K562 (cell line): ENCODE measurements around the gene NELL1. TPM values are rescaled to one million over a fixed set of nuclear protein-coding genes. Genes with fewer than 3 reads are reported as not detected.

Experiments
- CEBPG ChIP-seq, 3 experiments: fragments of 200-800 bp in 1 of 3; sonication (Bioruptor generic) in 1 of 3; sonication (generic) in 1 of 3; formaldehyde crosslinking in 1 of 3; IDR thresholded peaks in 2 of 3; conservative IDR thresholded peaks in 1 of 3; 2 replicates each; pipeline versions ENCODE4 v1.6.1 to v1.8.0; 2016 to 2022; ENCODE audit warnings: missing compliant biosample characterization in 2 of 3, missing genetic modification characterization in 2 of 3, mild to moderate bottlenecking in 1 of 3, missing genetic modification reagents in 1 of 3
- HMG20A ChIP-seq: fragments of 450-650 bp; formaldehyde crosslinking; conservative IDR thresholded peaks from 2 replicates; pipeline ENCODE4 v1.4.0; 2020; ENCODE audit warnings: mild to moderate bottlenecking, mixed read lengths
- MTA1 ChIP-seq: fragments of 450-650 bp; IDR thresholded peaks from 2 replicates; pipeline ENCODE4 v1.6.1; 2017; ENCODE audit warnings: borderline replicate concordance
- NCOA4 ChIP-seq: fragments of 450-650 bp; IDR thresholded peaks from 2 replicates; pipeline ENCODE4 v1.6.1; 2018; ENCODE audit warnings: mild to moderate bottlenecking; ENCODE audit not compliant: partially characterized antibody
- NFXL1 ChIP-seq: fragments of 450-650 bp; formaldehyde crosslinking; IDR thresholded peaks from 2 replicates; pipeline ENCODE4 v1.4.0; 2021; ENCODE audit warnings: mild to moderate bottlenecking
- POLR2G ChIP-seq: fragments of 200-400 bp; formaldehyde crosslinking; IDR thresholded peaks from 2 replicates; pipeline ENCODE4 v1.6.1; 2017; ENCODE audit warnings: low read depth, mild to moderate bottlenecking, antibody characterized with exemption, low read length, moderate library complexity
- ZFP36 ChIP-seq: fragments of 150-350 bp; IDR thresholded peaks from 2 replicates; pipeline ENCODE4 v1.6.1; 2018; ENCODE audit warnings: low read length, low read depth; ENCODE audit not compliant: partially characterized antibody
- ZFP91 ChIP-seq: sonication (generic); formaldehyde crosslinking; IDR thresholded peaks from 2 replicates; pipeline ENCODE4 v1.8.0; 2022; ENCODE audit warnings: mild to moderate bottlenecking, missing genetic modification reagents
- ZNF12 ChIP-seq: sonication (generic); formaldehyde crosslinking; IDR thresholded peaks from 2 replicates; pipeline ENCODE4 v1.4.0; 2020; ENCODE audit warnings: mild to moderate bottlenecking, missing genetic modification reagents
- ZNF407 ChIP-seq: fragments of 450-650 bp; IDR thresholded peaks from 2 replicates; pipeline ENCODE4 v1.6.1; 2016; ENCODE audit warnings: low read depth
- ZNF766 ChIP-seq: fragments of 200-800 bp; sonication (Bioruptor generic); conservative IDR thresholded peaks from 2 replicates; pipeline ENCODE4 v1.6.1; 2016; ENCODE audit warnings: missing genetic modification characterization, missing compliant biosample characterization
- polyA plus RNA-seq, 8 experiments: library from polyadenylated mRNA; depleted of rRNA in 4 of 8; stranded (reverse) in 5 of 8; unstranded in 3 of 8; fragments of >200 nt; fragmentation: Nextera tagmentation in 2 of 8; fragmentation: Illumina TruSeq in 1 of 8; extraction: Ambion mirVana in 2 of 8; extraction: Trizol in 1 of 8; gene quantifications; 2 replicates each; pipeline versions ENCODE4 v1.2.1 to v1.2.3, GENCODE V29; 2011 to 2014; ENCODE audit warnings: inconsistent platforms in 1 of 8, missing spikeins in 1 of 8
- total RNA-seq, 7 experiments: library from RNA; depleted of rRNA in 6 of 7; stranded (reverse); fragments of >200 nt in 6 of 7; fragmentation: Illumina TruSeq in 2 of 7; extraction: Trizol in 2 of 7; gene quantifications; 2 replicates each; pipeline versions ENCODE4 v1.2.1 to v1.2.3, GENCODE V29; 2011 to 2021; ENCODE audit warnings: low replicate concordance in 1 of 7
- TF ChIP-seq, protein P1 (sequence below): fragments of 450-650 bp; formaldehyde crosslinking; IDR thresholded peaks from 2 replicates; pipeline ENCODE4 v1.4.0; 2020; ENCODE audit warnings: mild to moderate bottlenecking, mixed read lengths
- TF ChIP-seq, protein P2 (sequence below), 2 experiments: fragments of 450-650 bp in 1 of 2; sonication (generic) in 1 of 2; formaldehyde crosslinking; conservative IDR thresholded peaks; 2 replicates each; pipeline versions ENCODE4 v1.4.0 to v1.8.1; 2020 to 2022; ENCODE audit warnings: mild to moderate bottlenecking in 1 of 2, missing genetic modification reagents in 1 of 2

The NELL1 gene
- total and polyA plus RNA-seq, 9 of the 15 experiments (the other 6 are each of a cell fraction or from before 2014, with no cell fraction given): not detected

GRCh38 chr11:20647976-20648565 lies 21.3 kb upstream of the NELL1 start (continued):
- TF ChIP-seq CEBPG (CRISPR knock-in tag; IDR thresholded peaks at IDR 0.05) (no peak), CEBPG (tag; conservative IDR thresholded peaks at IDR 0.05 in 1 of 2, IDR thresholded peaks at IDR 0.05 in 1 of 2) (no peak), MTA1 (no peak), POLR2G (no peak), HMG20A (CRISPR knock-in tag) (no peak), ZFP36 (no peak), ZNF407 (no peak), ZFP91 (CRISPR knock-in tag) (no peak), ZNF12 (CRISPR knock-in tag) (no peak), ZNF766 (CRISPR knock-in tag) (no peak), NFXL1 (CRISPR knock-in tag) (no peak), NCOA4 (no peak)
- TF ChIP-seq, protein P1, sequence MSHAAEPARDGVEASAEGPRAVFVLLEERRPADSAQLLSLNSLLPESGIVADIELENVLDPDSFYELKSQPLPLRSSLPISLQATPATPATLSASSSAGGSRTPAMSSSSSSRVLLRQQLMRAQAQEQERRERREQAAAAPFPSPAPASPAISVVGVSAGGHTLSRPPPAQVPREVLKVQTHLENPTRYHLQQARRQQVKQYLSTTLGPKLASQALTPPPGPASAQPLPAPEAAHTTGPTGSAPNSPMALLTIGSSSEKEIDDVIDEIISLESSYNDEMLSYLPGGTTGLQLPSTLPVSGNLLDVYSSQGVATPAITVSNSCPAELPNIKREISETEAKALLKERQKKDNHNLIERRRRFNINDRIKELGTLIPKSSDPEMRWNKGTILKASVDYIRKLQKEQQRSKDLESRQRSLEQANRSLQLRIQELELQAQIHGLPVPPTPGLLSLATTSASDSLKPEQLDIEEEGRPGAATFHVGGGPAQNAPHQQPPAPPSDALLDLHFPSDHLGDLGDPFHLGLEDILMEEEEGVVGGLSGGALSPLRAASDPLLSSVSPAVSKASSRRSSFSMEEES (CRISPR knock-in tag): no peak
- TF ChIP-seq, protein P2, sequence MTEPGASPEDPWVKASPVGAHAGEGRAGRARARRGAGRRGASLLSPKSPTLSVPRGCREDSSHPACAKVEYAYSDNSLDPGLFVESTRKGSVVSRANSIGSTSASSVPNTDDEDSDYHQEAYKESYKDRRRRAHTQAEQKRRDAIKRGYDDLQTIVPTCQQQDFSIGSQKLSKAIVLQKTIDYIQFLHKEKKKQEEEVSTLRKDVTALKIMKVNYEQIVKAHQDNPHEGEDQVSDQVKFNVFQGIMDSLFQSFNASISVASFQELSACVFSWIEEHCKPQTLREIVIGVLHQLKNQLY (CRISPR knock-in tag; conservative IDR thresholded peaks at IDR 0.05): no peak
